HepG2 (cell line): ENCODE measurements around the gene TAMM41. TPM values are rescaled to one million over a fixed set of nuclear protein-coding genes. Genes with fewer than 3 reads are reported as not detected.

Experiments used
- ATAC-seq: fragments of 200-7000 bp; cut with Tn5 transposase; 3 replicates; pipeline ENCODE4 v1.9.1; 2020; ENCODE audit warnings: mild to moderate bottlenecking, moderate library complexity
- BruUV-seq: library from RNA; stranded (reverse); fragments of 400-500 nt; replicated peaks from 2 replicates; lab custom pipeline; 2021; lab: Mats Ljungman, UMichigan
- CTCF ChIA-PET: fragments of 300-600 bp; formaldehyde crosslinking; extraction: SDS; loops from one replicate; lab custom pipeline; 2021; ENCODE audit warnings: low total read pairs, inconsistent platforms, low intra/inter-chr PET ratio; lab: Yijun Ruan, JAX
- POLR2A ChIA-PET: fragments of 350-600 bp; sonication (Branson Sonifier 250); formaldehyde crosslinking; loops from one replicate; lab custom pipeline; 2020; ENCODE audit warnings: antibody characterized with exemption, inconsistent platforms; lab: Yijun Ruan, JAX
- DNase-seq: peaks from one replicate; pipeline ENCODE4 v3.0.0-alpha.2; 2015; ENCODE audit warnings: low spot score
- FAIRE-seq: peaks from 3 replicates; lab custom pipeline; 2011; peaks lifted over from hg19 to GRCh38; lab: Jason Lieb, UNC
- H2AFZ ChIP-seq: one replicate; pipeline ENCODE4 v1.6.1; 2011; ENCODE audit warnings: low read length, inconsistent platforms
- H3K27ac ChIP-seq: fragments of 300-600 bp; 3 replicates; pipeline ENCODE4 v1.8.0; 2011; ENCODE audit warnings: mixed run types, mild to moderate bottlenecking, mixed read lengths, low read length, inconsistent platforms; ENCODE audit not compliant: insufficient read depth; ENCODE audit errors: extremely low read length
- H3K27me3 ChIP-seq, 2 experiments: fragments of 200-600 bp in 1 of 2; 2 replicates in 1 of 2; 3 replicates in 1 of 2; pipeline versions ENCODE4 v1.6.0 to v1.8.0; 2011; ENCODE audit warnings: low read length in 2 of 2, mild to moderate bottlenecking in 2 of 2, moderate library complexity in 2 of 2, inconsistent platforms in 1 of 2; ENCODE audit not compliant: insufficient read depth in 2 of 2, control insufficient read depth in 1 of 2
- H3K36me3 ChIP-seq, 2 experiments: fragments of 200-600 bp in 1 of 2; replicated peaks in 1 of 2; 2 replicates in 1 of 2; 3 replicates in 1 of 2; pipeline versions ENCODE4 v1.5.1 to v1.8.0; 2011; ENCODE audit warnings: low read length in 2 of 2, inconsistent platforms in 1 of 2; ENCODE audit not compliant: insufficient read depth in 2 of 2, control insufficient read depth in 1 of 2
- H3K4me1 ChIP-seq: 2 replicates; pipeline ENCODE4 v1.5.1; 2012; ENCODE audit warnings: low read length, inconsistent platforms; ENCODE audit not compliant: insufficient read depth
- H3K4me2 ChIP-seq: 2 replicates; pipeline ENCODE4 v1.6.0; 2011; ENCODE audit warnings: low read depth, low read length, inconsistent platforms
- H3K4me3 ChIP-seq, 3 experiments: fragments of 200-600 bp in 1 of 3; sonication (generic), shearing (Covaris generic) in 1 of 3; replicated peaks in 1 of 3; 2 replicates each; pipeline ENCODE4 v1.5.1; 2011 to 2016; ENCODE audit warnings: low read length in 3 of 3, inconsistent platforms in 2 of 3, low read depth in 2 of 3, mild to moderate bottlenecking in 2 of 3, control low read depth in 1 of 3, mixed read lengths in 1 of 3; ENCODE audit not compliant: insufficient read depth in 1 of 3
- H3K79me2 ChIP-seq: one replicate; pipeline ENCODE4 v1.6.1; 2011; ENCODE audit warnings: low read length, inconsistent platforms; ENCODE audit not compliant: insufficient read depth
- H3K9ac ChIP-seq: 2 replicates; pipeline ENCODE4 v1.6.0; 2011; ENCODE audit warnings: mild to moderate bottlenecking, low read depth, low read length, inconsistent platforms; ENCODE audit not compliant: insufficient read depth
- H3K9me3 ChIP-seq: 2 replicates; pipeline ENCODE4 v1.5.1; 2012; ENCODE audit warnings: mild to moderate bottlenecking, low read length
- H4K20me1 ChIP-seq: 2 replicates; pipeline ENCODE4 v1.6.0; 2011; ENCODE audit warnings: inconsistent platforms, mild to moderate bottlenecking, low read length, moderate library complexity; ENCODE audit not compliant: insufficient read depth
- ATM ChIP-seq: fragments of 450-650 bp; IDR thresholded peaks from 2 replicates; pipeline ENCODE4 v1.7.1; 2017; ENCODE audit warnings: mild to moderate bottlenecking, borderline replicate concordance
- ELF1 ChIP-seq: sonication (generic); formaldehyde crosslinking; IDR thresholded peaks from 2 replicates; pipeline ENCODE4 v1.4.0; 2020; ENCODE audit warnings: missing genetic modification reagents
- HOXA9 ChIP-seq: sonication (generic); formaldehyde crosslinking; IDR thresholded peaks from 2 replicates; pipeline ENCODE4 v1.8.1; 2022; ENCODE audit warnings: missing genetic modification reagents, mild to moderate bottlenecking, moderate library complexity, borderline replicate concordance
- NFE2L2 ChIP-seq: fragments of 150-350 bp; IDR thresholded peaks from 2 replicates; pipeline ENCODE4 v1.6.1; 2014; ENCODE audit warnings: low read length
- SOX5 ChIP-seq: IDR thresholded peaks from 2 replicates; pipeline ENCODE4 v1.6.1; 2016; ENCODE audit warnings: borderline replicate concordance
- SP4 ChIP-seq: sonication (generic); formaldehyde crosslinking; IDR thresholded peaks from 2 replicates; pipeline ENCODE4 v1.8.1; 2023; ENCODE audit warnings: mild to moderate bottlenecking, missing genetic modification reagents
- TARDBP ChIP-seq: sonication (generic); formaldehyde crosslinking; IDR thresholded peaks from 2 replicates; pipeline ENCODE4 v1.8.0; 2022; ENCODE audit warnings: mild to moderate bottlenecking, missing genetic modification reagents
- ZNF441 ChIP-seq: sonication (generic); formaldehyde crosslinking; IDR thresholded peaks from 2 replicates; pipeline ENCODE4 v1.7.0; 2021; ENCODE audit warnings: missing genetic modification reagents, borderline replicate concordance
- ZNF766 ChIP-seq: sonication (generic); formaldehyde crosslinking; IDR thresholded peaks from 2 replicates; pipeline ENCODE4 v1.5.0; 2020; ENCODE audit warnings: missing genetic modification reagents, borderline replicate concordance
- ZNF776 ChIP-seq: sonication (generic); formaldehyde crosslinking; IDR thresholded peaks from 2 replicates; pipeline ENCODE4 v1.4.0; 2020; ENCODE audit warnings: mild to moderate bottlenecking, missing genetic modification reagents
- WGBS: methylation state at CpG from one replicate; pipeline ENCODE4 v1.1.6; 2017; ENCODE audit warnings: low lambda C conversion rate; 5-methylcytosine and 5-hydroxymethylcytosine counted together
- in situ Hi-C: cut with HindIII; loops from 2 replicates; pipeline ENCODE4 v1.10.0; 2017; ENCODE audit warnings: low pct_unique_long_range_greater_than_20kb; ENCODE audit not compliant: extremely low pct_ligation_motif_present
- intact Hi-C: fragments of 100-400 bp; cut with micrococcal nuclease; formaldehyde crosslinking; loops from one replicate; pipeline ENCODE4 v1.10.0; 2022; ENCODE audit not compliant: unreplicated experiment
- polyA plus RNA-seq, 8 experiments: library from polyadenylated mRNA; depleted of rRNA in 3 of 8; stranded (reverse) in 7 of 8; unstranded in 1 of 8; fragments of >200 nt; fragmentation: Illumina TruSeq in 4 of 8; extraction: Trizol in 4 of 8; gene quantifications; 2 replicates each; pipeline versions ENCODE4 v1.2.1 to v1.2.3, GENCODE V29; 2011 to 2016; ENCODE audit warnings: low read depth in 4 of 8, missing spikeins in 1 of 8, mixed read lengths in 1 of 8; ENCODE audit not compliant: insufficient read depth in 1 of 8
- total RNA-seq, 5 experiments: library from RNA; depleted of rRNA; stranded (reverse); fragments of >200 nt; fragmentation: Illumina TruSeq; extraction: Trizol; gene quantifications; 2 replicates each; pipeline ENCODE4 v1.2.3, GENCODE V29; 2016; ENCODE audit warnings: low read depth in 1 of 5
- TF ChIP-seq, protein P1 (sequence below): sonication (generic); formaldehyde crosslinking; IDR thresholded peaks from 2 replicates; pipeline ENCODE4 v1.5.0; 2020; ENCODE audit warnings: mild to moderate bottlenecking, missing genetic modification reagents, borderline replicate concordance
- TF ChIP-seq, protein P2 (sequence below): sonication (generic); formaldehyde crosslinking; IDR thresholded peaks from 2 replicates; pipeline ENCODE4 v1.5.0; 2020; ENCODE audit warnings: missing genetic modification reagents
- TF ChIP-seq, protein P3 (sequence below): sonication (generic); formaldehyde crosslinking; IDR thresholded peaks from 2 replicates; pipeline ENCODE4 v1.4.0; 2020; ENCODE audit warnings: missing genetic modification reagents, borderline replicate concordance

Gene TAMM41
- total and polyA plus RNA-seq, 2 of the 13 experiments (the other 11 are each of a cell fraction or from before 2014, with no cell fraction given) = 9.9 to 12.2 TPM

DNA sequence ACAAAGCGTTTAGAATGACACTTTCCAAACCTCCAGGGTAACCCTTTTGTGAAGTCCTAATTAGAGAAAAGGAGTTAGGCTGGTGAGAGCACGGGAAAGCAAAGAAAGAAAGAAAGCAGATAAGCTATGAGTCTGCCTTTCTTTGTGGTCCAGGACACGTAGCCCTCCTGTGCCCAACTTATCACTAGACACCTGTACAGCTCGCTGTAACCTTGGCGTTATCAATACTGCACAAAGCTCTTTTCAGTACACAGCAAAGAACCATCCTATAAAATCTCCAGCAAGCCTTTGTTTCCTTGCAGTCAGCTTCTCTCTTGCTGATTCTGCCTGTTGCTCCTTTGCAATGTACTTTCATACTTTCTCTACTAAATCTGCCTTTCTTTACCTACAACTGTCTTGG is 6.8 kb upstream of the TAMM41 start:
- Histone ChIP-seq H3K79me2 (no peaks in the 10 kb centered on the region), H3K36me3 (no peaks in the 10 kb centered on the region), H3K27ac (no peak overlapping the region), H3K27me3 (peaks cover 0 to 13% of the 10 kb centered on the region in 2 experiments; a peak in 1 of 5 replicates), H2AFZ (no peak overlapping the region), H3K4me3 (no peak overlapping the region), H3K4me2 (no peak overlapping the region), H3K4me1 (no peaks in the 10 kb centered on the region), H3K9ac (no peak overlapping the region), H4K20me1 (no peaks in the 10 kb centered on the region), H3K9me3 (no peaks in the 10 kb centered on the region)
- DNase-seq (no peak), ATAC-seq (no peak), FAIRE-seq (no peak)
- no TSS peak for BruUV-seq
- intact Hi-C loops (no loop called here), in situ Hi-C loops (no loop called here)
- 11% methylated on average over 5 of the region's 5 CpGs for WGBS
- POLR2A ChIA-PET = no interaction called here
- CTCF ChIA-PET = no interaction called here
- TF ChIP-seq, protein P1, sequence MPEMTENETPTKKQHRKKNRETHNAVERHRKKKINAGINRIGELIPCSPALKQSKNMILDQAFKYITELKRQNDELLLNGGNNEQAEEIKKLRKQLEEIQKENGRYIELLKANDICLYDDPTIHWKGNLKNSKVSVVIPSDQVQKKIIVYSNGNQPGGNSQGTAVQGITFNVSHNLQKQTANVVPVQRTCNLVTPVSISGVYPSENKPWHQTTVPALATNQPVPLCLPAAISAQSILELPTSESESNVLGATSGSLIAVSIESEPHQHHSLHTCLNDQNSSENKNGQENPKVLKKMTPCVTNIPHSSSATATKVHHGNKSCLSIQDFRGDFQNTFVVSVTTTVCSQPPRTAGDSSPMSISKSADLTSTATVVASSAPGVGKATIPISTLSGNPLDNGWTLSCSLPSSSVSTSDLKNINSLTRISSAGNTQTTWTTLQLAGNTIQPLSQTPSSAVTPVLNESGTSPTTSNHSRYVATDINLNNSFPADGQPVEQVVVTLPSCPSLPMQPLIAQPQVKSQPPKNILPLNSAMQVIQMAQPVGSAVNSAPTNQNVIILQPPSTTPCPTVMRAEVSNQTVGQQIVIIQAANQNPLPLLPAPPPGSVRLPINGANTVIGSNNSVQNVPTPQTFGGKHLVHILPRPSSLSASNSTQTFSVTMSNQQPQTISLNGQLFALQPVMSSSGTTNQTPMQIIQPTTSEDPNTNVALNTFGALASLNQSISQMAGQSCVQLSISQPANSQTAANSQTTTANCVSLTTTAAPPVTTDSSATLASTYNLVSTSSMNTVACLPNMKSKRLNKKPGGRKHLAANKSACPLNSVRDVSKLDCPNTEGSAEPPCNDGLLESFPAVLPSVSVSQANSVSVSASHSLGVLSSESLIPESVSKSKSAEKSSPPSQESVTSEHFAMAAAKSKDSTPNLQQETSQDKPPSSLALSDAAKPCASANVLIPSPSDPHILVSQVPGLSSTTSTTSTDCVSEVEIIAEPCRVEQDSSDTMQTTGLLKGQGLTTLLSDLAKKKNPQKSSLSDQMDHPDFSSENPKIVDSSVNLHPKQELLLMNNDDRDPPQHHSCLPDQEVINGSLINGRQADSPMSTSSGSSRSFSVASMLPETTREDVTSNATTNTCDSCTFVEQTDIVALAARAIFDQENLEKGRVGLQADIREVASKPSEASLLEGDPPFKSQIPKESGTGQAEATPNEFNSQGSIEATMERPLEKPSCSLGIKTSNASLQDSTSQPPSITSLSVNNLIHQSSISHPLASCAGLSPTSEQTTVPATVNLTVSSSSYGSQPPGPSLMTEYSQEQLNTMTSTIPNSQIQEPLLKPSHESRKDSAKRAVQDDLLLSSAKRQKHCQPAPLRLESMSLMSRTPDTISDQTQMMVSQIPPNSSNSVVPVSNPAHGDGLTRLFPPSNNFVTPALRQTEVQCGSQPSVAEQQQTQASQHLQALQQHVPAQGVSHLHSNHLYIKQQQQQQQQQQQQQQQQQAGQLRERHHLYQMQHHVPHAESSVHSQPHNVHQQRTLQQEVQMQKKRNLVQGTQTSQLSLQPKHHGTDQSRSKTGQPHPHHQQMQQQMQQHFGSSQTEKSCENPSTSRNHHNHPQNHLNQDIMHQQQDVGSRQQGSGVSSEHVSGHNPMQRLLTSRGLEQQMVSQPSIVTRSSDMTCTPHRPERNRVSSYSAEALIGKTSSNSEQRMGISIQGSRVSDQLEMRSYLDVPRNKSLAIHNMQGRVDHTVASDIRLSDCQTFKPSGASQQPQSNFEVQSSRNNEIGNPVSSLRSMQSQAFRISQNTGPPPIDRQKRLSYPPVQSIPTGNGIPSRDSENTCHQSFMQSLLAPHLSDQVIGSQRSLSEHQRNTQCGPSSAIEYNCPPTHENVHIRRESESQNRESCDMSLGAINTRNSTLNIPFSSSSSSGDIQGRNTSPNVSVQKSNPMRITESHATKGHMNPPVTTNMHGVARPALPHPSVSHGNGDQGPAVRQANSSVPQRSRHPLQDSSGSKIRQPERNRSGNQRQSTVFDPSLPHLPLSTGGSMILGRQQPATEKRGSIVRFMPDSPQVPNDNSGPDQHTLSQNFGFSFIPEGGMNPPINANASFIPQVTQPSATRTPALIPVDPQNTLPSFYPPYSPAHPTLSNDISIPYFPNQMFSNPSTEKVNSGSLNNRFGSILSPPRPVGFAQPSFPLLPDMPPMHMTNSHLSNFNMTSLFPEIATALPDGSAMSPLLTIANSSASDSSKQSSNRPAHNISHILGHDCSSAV (CRISPR knock-in tag) = no peak
- TF ChIP-seq ATM (no peak), ZNF441 (CRISPR knock-in tag) (no peak), NFE2L2 (no peak), HOXA9 (CRISPR knock-in tag) (no peak), SOX5 (CRISPR knock-in tag) (no peak), ELF1 (CRISPR knock-in tag) (no peak), ZNF776 (no peak), SP4 (CRISPR knock-in tag) (no peak), ZNF766 (CRISPR knock-in tag) (no peak), TARDBP (no peak)
- TF ChIP-seq, protein P2, sequence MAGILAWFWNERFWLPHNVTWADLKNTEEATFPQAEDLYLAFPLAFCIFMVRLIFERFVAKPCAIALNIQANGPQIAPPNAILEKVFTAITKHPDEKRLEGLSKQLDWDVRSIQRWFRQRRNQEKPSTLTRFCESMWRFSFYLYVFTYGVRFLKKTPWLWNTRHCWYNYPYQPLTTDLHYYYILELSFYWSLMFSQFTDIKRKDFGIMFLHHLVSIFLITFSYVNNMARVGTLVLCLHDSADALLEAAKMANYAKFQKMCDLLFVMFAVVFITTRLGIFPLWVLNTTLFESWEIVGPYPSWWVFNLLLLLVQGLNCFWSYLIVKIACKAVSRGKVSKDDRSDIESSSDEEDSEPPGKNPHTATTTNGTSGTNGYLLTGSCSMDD (CRISPR knock-in tag) = no peak
- TF ChIP-seq, protein P3, sequence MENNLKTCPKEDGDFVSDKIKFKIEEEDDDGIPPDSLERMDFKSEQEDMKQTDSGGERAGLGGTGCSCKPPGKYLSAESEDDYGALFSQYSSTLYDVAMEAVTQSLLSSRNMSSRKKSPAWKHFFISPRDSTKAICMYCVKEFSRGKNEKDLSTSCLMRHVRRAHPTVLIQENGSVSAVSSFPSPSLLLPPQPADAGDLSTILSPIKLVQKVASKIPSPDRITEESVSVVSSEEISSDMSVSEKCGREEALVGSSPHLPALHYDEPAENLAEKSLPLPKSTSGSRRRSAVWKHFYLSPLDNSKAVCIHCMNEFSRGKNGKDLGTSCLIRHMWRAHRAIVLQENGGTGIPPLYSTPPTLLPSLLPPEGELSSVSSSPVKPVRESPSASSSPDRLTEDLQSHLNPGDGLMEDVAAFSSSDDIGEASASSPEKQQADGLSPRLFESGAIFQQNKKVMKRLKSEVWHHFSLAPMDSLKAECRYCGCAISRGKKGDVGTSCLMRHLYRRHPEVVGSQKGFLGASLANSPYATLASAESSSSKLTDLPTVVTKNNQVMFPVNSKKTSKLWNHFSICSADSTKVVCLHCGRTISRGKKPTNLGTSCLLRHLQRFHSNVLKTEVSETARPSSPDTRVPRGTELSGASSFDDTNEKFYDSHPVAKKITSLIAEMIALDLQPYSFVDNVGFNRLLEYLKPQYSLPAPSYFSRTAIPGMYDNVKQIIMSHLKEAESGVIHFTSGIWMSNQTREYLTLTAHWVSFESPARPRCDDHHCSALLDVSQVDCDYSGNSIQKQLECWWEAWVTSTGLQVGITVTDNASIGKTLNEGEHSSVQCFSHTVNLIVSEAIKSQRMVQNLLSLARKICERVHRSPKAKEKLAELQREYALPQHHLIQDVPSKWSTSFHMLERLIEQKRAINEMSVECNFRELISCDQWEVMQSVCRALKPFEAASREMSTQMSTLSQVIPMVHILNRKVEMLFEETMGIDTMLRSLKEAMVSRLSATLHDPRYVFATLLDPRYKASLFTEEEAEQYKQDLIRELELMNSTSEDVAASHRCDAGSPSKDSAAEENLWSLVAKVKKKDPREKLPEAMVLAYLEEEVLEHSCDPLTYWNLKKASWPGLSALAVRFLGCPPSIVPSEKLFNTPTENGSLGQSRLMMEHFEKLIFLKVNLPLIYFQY (CRISPR knock-in tag) = no peak
